Stimulated activated CD8-positive, alpha-beta memory T cell treated with anti-CD3 and anti-CD28 coated beads, Interleukin-12 subunit alpha, Interleukin-12 subunit beta, amount 100 ng/mL, for 1 hour (primary cell): ENCODE measurements around the gene OSBPL3.

Experiments used
- DNase-seq: peaks from one replicate; pipeline ENCODE4 v3.0.0-alpha.2; 2020; ENCODE audit warnings: low read depth

The OSBPL3 gene

DNA sequence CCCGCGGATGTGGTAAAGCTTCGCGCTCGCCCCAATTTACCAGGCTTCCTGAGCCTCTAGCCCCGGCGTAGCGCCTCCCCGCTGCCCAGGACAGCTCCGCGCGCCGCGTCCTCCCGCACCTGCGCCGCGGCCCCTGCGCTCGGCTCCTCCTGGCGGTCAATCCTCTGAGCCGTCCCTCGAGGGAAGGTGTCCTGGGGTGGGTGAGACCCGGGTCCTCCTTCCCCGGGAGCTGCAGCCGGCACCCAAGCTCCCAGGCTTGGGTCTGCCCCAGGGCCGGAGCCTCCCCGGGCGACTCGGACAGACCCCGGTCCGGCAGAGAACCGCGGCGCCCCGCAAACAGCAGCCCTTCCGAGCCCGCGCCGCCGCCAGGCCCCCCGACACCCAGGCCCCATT lies 512 bp downstream of the OSBPL3 start:
- DNase-seq, result peak; percentile 68

DNA sequence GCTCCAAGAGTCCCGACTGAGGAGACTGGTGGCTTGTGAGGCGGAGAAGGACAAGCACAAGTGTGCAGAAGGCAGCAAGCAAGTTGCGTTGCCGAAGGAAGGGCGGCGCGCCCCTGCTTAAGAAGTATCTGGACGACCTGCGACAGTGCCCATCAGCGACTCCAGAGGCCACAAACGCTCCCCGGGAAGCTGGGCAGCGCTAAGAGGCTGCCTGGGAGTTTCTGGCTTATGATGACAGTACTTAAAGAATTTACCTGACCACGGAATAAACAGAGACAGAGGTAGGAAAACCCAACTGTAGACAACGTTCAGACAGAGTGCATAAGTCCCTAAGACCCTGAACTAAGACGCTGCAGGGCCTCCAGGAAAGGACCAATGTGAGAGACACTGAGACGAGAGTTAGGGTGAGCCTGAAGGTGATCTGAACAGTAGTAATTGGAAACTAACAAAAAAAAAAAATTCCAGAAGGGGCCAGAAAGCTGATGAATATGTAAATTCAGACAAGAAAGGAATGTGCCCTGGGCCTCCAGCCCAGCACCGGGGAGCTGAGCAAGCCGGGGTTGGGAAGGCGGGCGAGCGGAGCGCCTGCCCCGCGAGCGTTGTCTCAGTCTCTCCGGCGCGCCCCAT lies 1.0 kb downstream of the OSBPL3 start:
- no peak for DNase-seq

DNA sequence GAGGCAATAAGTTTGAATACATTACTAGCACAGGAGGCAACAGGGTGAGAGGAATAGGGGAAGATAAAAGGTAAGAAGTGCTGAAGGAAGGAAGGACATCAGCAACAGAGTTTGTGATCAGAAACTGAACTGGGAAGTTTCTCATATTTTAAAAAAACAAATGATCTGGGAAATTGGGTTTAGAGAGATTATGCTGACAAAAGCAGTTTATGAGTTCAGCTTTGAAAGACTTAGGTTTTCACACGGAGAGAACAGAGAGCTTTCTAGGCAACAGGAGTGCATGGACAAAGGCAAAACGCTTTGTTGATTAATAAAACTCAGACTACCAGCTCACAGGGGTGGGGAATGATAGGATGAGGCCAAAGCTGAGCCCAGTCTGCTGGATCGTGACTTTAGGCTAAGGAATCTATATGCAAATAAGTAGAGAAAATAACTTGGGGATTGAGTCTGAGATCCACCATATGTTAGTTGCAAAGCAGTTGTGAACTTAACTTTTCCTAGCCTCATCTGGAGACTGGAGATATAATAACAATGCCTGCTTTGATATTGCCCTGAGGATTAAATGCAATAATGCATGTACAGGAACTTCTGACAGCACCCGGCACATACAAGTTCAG lies 4.2 kb downstream of the OSBPL3 start:
- no peak for DNase-seq

- DNase-seq, result no peak
Observed at GRCh38 chr7:24975172-24975571, 4.8 kb downstream of the OSBPL3 start.

DNA sequence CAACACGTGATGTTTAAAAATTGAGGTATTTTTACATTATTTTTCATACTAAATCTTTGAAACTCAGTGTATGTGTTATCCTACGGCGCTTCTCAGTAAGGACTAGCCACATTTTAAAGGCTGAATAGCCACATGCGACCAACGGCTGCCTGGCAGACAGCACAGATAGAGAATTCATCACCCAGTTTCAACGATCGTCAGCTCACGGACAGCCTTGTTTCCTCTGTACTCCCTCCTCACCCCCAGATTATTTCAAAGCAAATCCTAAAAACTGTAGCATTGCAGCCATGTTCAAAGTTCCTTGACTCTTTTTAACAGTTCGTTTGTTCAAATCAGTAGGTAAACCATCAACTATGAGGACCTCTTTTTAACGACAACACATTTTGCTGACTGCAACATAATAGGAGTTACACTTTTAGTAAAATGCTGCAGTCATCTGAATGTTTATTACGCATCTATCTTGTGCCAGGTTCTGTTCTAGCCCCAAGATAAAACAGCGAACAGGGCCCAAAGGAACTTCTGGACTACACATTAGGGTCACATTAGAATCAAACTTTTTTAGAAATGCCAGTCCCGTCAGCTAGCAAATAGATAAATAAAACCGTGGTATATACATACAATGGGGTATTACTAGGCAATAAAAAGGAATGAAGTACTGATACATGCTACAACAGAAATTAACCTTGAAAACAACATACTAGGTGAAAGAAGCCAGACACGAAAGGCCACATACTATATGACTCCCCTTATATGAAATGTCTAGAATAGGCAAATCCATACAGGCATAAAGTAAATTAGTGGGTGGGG lies 5.7 kb downstream of the OSBPL3 start:
- DNase-seq, result no peak

DNA sequence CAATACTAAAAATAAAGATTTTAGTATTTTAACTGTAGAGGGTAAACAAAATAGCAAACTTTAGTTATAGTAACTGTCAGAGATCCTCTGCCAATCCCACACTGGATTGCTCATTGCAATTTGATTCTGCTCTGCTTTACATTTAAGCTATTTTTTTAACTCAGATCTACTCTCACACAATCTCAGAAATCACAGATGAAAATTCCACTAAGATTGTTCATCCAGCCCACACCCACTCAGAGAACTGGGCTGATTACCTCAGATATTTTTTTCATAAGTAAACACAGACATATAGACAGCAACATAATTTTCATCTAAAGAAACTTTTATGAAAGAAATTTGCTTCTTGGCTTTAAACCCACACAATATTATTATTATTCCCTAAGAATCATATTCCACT lies 7.0 kb downstream of the OSBPL3 start:
- DNase-seq, result no peak

GRCh38 chr7:24972166-24972477 lies 7.9 kb downstream of the OSBPL3 start:
- no peak for DNase-seq

GRCh38 chr7:24971333-24972165 lies 8.4 kb downstream of the OSBPL3 start:
- DNase-seq, result no peak

DNA sequence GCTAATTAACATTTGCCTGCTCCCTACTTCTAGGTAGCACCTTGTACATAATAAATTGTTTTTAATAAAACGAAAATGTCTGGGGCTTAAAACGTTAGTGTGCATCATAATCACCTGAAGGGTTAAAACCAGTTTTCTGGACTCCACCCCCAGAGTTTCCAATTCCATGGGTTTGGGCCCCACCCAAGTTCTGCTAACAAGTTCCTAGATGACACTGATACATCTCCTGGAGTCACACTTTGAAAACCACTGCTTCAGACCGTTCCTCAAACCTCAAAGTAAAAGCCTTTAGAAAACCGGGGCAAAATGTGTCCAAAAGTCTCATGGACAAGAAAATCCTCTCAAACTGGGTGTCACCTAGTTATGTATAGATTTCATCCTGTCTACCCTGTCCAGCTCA lies 9.3 kb downstream of the OSBPL3 start:
- no peak for DNase-seq

DNA sequence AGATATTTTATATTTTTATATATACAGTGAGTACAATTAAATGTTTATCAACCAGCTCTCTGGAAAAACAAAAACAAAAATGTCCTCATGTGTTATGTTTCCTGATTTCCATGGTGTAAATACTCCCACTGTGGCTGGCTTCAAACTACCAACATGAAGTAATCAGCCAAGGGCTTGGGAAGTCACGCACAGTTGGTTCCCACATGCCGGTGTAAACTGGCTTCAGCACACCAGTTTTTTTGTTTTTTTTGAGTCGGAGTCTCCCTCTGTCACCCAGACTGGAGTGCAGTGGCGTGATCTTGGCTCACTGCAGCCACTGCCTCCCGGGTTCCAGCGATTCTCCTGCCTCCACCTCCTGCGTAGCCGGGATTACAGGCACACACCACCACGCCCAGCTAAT lies 11.8 kb downstream of the OSBPL3 start:
- no peak for DNase-seq

- no peak for DNase-seq
Observed at GRCh38 chr7:24967696-24968095, 12.3 kb downstream of the OSBPL3 start.

DNA sequence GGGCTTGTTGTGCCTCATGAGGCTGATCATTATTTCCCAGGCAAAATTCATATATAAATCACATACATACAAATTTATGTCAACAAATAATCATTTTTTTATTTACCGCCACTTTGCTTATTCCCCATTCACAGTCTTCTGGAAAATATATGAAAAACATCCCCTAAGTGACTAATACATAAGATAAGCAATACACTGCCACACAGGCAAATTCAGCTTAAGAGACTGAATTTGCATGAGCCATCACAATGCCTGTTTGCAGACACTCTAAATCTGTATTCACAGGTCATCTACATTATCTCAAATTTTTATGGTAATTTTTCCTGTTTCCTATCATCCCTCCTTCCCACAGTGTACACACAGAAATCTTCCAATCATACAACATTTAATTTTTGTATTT lies 13.2 kb downstream of the OSBPL3 start:
- no peak for DNase-seq

GRCh38 chr7:24965831-24966708 lies 13.9 kb downstream of the OSBPL3 start:
- DNase-seq, result no peak

DNA sequence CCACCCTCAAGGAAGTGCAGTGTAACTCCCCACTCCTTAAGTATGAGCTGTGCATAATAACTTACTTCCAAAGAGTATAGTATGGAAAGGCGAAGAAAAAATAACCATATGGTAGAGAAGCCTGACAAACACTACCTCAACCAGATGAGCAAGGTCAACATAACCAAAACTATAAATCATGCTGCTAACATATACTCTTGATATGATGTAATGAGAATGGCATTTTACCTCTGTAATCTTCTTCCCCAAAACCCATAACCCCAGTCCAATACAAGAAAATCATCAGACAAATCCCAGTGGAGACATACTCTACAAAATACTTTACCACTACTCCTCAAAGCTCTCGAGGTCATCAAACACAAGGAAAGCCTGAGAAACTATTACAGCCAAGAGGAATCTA lies 15.8 kb downstream of the OSBPL3 start:
- no peak for DNase-seq

GRCh38 chr7:24963218-24963617 lies 16.8 kb downstream of the OSBPL3 start:
- DNase-seq, result no peak

DNA sequence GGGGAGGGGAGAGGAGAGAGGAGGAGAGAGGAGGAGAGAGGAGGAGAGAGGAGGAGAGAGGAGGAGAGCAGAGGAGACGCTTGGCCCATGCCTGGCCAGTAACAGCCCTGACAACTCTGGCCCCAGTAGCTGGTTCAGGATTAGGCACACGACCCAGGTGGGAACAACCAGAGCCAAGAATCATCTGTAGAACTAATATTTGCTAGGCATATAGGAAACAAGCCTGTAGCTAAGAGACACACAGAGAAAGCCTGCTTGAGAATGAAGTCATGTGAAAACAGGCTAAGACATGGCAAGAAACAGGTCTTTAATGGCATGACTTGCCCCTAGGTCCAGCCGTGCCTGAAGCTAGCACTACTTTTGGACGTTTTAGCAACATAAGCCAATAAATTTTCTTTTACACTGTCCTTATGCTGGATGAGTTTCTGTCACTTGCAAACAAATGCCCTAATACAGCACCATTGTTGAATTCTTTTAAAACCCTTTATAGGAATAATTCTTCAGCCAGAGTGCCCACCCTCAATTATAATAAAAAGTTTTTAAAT lies 17.5 kb downstream of the OSBPL3 start:
- no peak for DNase-seq

GRCh38 chr7:24959735-24960485 lies 20.1 kb downstream of the OSBPL3 start:
- no peak for DNase-seq

- DNase-seq, result no peak
Observed at GRCh38 chr7:24958399-24958798, 21.6 kb downstream of the OSBPL3 start.

DNA sequence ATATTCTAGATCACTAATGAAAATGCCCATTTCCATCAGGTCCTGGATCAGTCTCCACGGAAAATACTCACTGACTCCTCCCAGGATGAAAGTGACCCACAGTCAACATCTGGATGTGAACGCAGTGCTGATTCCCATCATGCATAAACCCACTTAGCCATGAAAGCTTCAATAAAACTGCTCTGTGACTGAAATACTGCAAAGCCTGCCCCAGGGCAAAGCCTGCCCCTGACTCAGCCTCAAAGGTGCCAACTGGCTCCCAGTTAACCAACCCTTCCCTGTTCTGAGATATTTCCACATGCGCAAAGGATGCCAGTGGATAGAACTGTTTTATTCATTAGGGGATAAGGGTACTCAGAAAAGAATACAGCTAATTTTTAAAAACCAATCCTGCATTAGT lies 24.0 kb downstream of the OSBPL3 start:
- no peak for DNase-seq

DNA sequence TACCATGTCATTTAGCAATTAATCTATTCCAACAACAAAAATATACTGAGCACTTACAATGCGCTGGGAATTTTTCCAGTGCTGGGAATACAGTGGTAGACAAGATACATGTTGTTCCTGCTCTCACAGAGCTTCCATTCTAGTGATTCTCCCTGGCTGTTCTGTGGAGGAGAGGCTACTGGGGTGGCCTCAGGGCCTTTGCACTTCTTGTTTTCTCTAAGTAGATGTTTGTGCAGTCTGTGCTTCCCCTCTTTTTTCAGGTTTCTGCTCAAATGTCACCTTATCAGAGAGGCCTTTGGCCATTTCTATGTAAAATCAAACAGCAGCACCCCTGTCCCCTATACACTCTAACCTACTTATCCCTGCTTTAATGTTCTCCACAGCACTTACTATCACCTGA lies 24.7 kb downstream of the OSBPL3 start:
- no peak for DNase-seq

GRCh38 chr7:24952464-24952863 lies 27.5 kb downstream of the OSBPL3 start:
- no peak for DNase-seq
